Activated effector memory CD4-positive, alpha-beta T cell treated with anti-CD3 and anti-CD28 coated beads, Interleukin-2, amount 50 U/mL, for 16 hours (primary cell): Measurements from ENCODE around the gene TMEM219.
"Not testable (repeated sequence)": the region's sequence is repeated elsewhere in the genome, so short reads cannot be mapped to it uniquely, and the experiment has no call there.

Source experiments
- DNase-seq: peaks from one replicate; pipeline ENCODE4 v3.0.0-alpha.2; 2020

The TMEM219 gene

DNA sequence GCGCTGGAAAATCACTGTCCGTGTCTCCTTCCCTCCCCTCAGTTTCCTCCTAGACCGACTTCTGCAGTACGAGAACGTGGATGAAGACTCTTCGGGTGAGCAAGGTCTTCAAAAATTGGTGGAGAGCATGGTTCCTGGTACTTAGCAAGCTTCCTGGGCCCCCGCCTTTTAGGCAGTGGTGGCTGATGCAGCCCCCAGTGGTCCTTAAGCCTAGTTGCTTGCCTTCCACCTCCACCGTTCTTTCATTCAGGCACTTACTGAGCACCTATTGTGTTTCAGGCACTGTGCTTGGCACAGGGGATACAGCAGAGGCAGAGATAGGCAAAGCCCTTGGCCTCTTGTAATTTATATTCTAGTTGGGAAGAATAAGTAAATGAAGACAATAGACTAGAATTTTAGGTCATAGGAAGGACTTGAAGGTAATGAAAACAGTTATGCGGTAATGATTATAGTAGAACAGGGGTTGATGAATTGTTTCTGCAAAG is 34.9 kb downstream of the TMEM219 start:
- DNase-seq, result no peak

DNA sequence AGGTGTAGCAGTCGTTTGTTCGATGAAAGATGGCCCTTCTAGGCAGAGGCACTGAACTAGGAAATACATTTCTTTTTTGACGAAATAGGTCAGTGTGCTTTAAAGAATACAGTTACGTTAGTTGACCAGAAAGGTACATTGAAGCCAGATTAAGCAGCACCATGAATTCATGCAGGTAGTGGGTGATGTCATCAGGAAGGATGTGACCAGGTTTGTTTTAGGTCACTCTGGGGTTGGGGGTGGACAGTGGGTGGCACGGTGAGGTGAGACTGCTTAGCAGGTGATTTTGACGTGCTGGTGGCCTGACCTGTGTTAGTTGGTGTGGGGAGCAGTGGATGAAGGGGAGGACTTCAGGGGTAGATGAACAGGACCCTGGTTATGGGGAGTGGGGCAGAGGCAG is 37.7 kb downstream of the TMEM219 start:
- no peak for DNase-seq

DNA sequence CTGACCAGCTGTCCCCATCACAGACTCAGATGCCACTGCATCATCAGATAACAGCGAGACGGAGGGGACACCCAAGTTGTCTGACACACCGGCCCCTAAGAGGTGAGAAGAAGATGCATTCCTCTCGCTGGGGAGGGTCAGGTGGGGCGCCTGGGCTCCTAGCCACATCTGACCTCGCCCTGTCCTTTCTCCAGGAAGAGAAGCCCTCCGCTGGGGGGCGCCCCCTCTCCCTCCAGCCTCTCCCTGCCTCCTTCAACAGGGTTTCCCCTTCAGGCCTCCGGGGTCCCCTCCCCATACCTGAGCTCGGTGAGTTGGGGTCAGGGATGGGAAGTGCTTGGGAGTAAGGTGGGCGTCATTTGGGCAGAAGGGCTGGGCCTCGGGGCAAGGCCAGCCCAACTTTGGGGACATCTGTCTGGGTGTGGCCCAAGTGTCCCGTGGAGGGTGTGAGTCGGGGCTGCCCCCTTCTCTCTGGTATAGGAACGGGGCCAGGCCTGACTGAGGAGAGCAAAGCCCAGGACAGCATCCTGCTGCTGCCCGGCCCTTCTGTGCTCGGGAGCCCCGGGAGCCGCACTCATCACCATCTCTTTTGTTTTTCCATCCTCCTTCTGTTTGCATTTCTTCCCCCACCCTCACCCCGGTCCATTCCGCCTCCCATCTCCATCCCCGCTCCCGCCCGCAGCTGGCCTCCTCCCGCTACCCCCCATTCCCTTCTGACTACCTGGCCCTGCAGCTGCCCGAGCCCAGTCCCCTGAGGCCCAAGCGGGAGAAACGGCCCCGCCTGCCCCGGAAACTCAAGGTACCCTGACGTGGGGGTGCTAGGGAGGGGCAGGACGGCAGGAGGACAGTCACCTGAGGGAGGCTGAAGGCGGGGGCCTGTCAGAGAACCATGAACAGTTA is 39.1 kb downstream of the TMEM219 start:
- no peak for DNase-seq

DNA sequence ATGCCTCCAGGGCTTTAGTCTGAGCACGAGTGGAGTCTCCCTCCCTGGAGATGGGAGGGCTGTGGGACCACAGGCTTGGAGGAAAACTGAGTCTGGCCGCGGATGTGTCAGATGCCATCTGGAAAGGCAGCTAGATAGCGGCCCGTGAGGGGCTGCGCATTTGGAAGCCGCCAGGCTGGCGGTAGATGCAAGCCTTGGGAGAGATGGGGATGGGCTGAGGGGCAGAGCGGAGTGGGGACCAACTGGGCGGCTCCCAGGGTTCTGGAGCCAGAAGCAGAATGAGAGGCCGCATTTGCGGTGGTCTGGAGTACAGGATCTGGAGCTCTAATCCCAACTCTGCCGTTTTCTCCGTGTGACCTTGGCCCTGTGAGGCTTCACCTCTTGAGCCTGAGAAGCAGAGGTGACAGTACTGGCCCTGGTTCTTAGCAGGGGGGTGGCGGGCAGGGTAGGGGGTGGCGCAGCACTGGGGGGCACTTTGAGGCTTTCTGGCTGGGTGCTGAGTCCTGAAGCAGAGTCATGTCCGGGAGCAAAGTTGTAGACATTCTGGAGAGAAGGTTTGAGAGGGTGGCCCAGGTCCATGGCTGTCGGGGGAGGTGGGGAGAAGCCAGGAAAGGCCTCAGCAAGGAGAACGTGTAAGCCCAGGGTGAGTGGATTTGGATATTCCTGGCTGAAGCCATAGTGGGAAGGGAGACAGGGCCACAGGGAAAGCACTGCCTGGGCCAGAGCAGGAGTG is 40.9 kb downstream of the TMEM219 start:
- DNase-seq, result no peak

DNA sequence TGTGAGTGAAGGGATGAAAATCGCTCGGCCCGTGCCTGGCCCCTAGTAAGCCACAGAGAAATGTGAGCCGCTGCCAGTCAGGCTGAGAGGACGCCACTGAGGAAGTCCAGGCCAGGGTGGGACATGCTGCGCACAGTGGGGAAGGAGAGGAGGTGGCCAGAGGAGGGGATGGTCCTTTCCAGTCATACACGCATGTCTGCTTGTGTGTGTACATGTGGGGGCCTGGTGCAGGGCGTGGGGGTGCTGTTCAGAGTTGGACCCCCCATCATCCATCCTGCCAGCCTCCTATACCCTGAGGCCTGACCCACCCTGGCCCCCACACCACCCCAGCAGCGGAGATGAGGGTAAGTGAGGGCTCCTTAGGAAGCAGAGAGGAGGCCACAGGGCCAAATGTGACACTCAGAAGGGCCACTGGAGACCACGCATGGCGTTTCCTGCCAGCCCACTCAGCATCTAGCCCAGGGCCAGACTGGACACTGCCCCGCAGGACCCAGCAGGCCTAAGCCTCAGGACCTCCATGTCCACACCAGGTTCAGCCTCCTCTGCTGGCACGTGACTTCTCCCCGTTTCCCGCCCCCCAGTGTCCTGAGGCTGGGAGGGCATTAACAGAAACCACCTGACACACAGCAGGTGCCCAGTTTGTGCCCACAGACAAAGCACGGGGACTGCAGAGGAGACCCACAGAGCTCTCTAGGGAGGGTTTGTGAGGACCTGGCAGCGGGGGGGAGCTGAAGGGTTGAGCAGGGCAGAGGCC is 42.0 kb downstream of the TMEM219 start:
- no peak for DNase-seq

DNA sequence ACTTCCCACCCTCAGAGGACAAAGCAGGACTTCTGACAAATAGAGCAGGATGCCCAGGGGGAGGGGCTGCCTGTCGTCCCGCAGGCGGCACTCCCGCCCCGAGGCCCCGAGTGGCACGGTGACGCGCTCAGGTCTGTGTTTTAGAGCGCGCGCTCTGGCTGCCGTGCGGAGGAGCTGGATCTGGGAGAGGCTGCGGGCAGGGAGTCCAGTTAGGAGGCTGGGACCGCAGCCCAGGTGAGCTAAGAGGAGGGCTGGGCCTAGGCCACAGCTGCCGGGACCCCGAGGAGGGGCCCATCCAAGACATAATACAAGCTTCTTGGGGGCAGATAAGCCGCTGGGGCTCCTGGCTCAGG is 42.5 kb downstream of the TMEM219 start:
- no peak for DNase-seq

DNA sequence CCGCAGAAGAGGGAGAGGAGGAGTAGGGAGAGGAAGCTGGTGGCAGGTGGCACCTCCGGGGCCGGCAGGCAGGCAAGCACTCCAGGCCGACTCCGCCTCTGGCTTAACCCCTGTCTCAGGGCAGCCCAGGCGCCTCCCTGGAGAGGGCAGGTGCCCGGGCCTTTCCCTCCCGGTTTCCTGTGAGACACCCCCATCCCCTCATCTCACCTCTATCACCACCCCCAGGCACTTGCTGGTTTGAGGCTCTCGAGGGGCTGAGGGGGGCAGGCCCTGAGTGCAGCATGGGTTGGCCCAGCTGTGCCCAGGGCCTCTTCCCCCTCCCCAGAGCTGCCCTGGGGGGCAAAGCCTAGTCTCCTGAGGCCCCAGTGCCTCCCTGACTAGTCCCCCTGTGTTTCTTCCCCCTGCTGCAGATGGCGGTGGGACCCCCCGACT is 42.9 kb downstream of the TMEM219 start:
- DNase-seq, result no peak

DNA sequence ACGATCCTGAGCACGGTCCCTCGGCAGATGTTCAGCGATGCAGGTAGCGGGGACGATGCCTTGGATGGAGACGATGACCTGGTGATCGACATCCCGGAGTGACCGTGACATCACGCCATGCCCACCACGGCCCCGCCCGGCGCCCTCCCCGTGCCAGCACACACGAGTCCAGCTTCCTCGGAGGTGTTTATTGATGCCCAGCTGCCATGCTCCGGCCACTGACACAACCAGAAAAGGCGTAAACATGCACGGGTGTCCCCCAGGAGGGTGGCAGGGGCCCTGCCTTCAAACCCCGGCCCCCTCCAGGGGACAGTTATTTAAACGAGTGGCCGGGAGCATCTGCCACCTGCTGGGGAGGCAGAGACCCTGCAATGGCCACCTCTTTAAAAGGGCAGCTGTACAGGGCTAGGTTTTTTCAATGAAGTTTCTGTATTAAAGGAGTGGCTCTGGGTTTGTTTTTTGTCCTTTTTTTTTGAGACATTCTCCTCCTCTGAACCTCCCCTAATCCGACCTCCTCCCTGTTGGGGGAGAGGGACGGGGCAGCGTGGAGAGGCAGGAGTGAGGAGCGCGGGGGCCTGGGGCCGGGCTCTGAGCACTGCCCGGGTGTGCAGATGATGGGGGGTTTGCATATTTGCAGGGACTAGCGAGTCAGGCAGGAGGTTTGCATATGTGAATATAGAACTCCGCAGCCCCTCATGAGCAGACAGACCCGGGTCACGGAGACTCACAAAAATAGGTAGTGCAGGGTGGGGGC is 43.6 kb downstream of the TMEM219 start:
- peak; percentile 73 for DNase-seq

DNA sequence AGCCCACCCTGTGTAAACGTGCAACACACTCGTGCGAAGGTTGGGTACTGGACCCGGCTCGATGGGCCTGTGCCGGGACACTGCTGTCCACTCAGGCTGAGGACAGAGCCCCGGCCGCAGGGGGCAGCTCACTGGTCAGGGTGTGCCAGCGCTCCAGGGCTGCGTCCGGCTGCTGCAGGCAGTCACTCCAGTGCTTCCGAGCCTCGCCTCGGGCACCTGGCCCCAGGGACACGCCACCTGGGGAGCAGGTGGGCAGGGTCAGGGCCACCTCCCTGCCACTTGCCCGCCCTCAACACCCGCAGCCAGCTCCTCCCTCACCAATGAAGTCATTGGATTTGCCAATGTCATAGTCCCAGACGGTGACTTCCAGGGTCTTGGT is 44.2 kb downstream of the TMEM219 start:
- no peak for DNase-seq

DNA sequence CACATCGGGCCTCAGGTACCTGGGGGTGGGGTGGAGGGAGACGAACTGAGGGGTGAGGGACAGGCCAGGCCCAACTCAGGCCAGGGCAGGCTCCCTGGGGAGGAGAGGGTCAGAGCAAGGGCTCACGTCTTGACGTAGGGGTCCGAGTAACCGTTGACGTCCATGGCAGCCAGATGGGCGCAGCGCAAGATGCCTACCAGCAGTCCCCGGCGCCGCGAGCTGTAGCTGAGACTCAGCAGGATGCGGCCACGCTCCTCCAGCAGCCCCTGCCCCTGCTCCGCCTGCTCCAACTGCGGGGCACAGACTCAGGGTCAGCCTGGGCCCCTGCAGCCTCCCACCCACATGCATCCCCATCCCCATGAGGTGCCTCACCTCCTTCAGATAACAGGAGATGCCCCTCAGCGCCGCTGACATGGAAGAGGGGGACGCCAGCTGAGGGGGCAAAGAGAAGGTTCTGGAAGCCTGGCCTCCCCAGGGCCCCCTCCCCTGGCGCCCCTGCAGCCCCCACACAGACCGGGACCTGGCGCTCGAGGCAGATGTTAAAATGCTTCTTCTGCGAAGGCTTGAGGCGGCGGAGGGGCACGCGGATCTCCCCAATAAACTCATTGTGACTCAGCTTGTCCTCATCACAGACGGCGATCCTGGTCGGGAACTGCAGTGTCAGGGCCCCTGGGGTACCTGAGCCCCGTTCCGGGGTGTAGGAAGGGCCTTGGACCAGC is 44.9 kb downstream of the TMEM219 start:
- DNase-seq, result no peak

DNA sequence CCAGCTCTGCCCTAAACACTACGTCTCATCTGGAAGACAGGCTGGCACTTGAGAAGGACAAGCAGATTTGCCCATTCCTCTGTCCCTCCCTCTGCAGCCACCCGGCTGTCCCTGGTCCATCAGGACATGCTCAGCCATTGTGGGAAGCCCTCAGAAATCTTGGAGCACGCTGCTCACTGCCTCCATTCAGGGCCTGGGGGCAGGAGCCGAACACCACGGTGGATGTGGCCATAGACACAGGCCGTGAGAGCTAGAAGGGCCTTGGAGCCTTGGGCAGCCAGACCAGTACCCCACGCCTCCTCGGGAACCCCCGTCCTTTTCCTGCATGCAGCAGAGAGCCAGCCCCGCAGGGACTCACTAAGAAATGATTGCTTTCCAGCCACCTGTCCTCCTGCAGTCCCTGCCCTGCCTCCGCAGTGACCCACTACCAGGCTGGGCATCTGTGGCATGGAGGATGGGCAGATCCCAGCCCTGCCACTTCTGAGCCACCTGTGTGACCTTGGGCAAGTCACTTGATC is 45.6 kb downstream of the TMEM219 start:
- no peak for DNase-seq

DNA sequence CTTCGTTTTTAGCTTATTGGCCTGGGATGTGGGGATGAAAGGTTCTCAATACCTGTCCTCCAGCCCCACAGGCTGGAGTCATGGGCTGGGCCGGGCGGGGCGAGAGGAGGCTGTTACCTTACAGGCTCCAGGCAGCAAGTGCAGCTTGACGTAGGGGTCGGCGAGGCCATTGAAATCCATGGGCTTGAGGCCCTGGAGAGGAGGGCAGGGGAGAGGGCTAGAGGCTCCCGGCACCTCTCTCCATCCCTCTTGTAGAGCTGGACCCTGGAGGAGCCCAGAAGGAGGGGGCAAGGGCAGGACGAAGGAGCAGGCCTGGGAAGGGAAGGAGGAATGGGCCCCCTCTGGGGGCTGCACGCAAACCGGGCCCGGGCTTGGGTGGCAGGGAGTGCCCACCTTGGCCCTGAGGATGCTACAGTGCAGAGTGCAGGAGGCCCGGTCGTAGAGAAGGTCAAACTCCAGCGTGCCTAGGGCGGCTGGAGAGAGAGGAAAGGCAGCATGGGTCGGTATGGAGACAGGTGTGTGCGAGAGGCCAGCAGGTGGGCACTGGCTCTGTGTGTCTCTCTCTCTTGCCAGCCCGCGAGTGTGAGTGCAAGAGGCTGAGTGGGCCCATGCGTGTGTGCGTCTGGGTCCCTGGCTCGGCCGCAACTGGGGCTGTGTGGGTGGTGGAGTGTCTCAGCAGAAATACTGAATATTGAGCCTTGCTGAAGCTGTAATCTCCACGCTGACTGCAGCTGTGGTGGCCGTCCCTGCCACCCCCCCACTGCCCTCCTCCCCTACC is 47.4 kb downstream of the TMEM219 start:
- DNase-seq, result no peak

DNA sequence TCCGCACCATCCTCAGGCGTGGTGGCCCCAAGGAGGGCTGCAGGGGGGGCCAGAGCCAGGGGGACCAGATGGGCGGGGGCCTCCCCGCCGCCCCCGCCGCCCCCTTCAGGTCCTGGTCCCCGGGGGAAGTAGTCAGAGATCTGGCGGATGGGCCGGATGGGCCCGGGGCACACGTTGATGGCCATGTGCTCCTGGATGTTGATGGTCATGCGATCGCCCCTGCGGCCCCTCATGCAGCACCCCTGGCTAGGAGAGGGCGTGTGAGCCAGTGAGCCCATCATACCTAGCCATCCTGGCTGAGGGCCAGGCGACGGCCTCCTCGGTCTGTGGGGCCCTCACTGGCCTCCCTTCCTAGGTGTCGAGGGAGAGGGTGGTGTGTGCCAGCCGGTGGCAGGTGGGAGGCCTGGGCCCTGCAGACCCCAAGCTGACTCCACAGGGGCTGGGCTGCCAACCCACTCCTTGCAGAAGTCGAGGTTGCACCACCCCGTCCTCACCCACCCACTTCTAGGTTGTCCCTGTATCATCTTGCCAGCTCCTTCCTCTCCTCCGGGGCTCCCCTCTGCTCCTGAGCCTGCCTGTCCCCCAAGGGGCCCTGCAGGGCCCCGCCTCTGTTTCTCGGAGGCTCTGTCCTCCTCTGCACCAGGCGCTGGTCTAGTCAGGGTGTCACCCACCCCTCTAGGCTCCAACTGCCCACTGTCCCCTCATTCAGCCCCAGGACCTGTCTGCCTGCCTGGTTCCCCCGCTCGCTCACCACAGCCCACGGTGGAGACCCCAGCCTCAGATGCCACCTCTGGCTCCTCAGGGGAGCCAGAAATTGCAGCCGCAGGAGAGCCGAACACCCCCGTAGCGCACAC is 48.3 kb downstream of the TMEM219 start:
- no peak for DNase-seq

DNA sequence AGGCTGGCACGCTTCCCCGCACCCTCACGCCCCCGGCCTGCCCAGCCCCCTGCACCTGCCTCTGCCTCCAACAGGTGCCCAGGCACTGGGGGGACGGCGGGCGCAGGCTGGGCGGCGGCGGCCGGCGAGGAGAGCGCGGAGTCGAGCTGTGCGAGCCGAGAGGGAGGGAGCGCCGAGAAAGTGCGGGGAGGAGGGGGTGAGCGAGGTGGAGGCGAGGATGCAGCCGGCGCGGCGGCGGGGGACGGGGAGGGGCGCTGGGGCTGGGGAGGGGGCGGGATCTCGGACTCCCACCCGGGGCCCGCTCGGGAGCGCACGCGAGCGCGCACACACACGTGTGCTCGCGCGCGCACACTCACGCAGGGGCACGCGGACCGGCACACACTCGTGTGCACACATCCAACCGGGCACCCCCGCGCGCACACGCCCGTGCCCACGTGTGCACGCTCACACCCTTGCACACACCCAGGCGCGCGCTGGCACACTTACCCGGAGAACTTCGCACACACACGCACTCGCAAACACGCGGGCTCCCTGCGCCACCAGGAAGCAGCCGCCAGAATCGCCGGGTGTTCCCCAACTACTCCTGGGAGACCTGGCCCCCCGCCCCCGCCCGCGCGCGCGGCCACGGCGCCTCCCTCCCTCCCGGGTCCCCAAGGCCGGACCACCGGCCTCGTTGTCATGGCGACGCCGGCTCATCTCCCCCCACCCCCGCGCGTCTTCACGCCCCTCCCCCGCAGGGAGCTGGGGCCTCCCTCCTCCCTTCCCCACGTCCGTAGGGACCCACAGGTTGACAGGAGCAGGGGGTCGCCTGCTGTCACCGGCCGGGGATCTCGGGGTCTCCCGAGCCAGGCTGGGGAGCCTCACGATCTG is 49.2 kb downstream of the TMEM219 start, which contains the start of gene DOC2A:
Gene DOC2A (minus strand): TSS at position 184 of the 870 bp plus-strand sequence. CDS start 805 bp downstream, outside the sequence.
- DNase-seq, result peak; percentile 71

DNA sequence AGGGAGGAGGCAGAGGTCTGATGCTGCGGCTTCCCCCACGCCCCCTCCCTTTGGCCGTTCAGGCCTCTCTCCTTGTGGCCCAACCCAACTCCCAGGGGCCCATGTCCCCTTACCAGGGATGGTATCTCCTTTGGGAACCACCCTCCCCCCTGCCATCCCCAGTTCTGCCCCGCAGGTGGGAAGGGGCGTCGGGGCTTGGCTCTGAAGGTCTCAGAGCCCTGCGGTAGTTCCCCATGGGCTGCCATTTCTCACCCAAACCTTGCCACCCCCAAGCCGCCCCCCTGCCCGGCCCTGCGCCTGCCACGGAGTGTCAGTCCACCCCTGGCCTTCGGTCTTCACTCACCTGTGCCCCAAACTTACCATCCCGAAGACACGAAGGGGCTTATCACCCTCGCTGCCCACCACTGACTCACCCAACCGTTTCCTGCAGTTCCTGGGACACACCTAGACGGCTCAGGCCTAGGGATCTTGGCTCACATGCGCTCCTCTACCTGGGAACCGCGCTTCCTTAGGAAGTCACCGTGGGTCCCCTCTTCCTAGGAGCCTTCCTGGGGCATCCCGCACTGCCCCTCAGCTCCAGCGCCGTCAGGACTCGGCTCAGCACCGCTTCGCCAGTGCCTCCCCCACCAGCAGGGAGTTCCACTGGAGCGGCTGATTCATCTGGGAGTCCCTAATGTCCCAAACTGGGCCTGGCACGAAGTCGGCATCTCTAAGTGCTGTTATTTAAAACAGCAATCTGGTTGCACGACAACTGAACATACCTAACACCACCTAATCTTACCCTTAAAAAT is 50.0 kb downstream of the TMEM219 start:
- no peak for DNase-seq

DNA sequence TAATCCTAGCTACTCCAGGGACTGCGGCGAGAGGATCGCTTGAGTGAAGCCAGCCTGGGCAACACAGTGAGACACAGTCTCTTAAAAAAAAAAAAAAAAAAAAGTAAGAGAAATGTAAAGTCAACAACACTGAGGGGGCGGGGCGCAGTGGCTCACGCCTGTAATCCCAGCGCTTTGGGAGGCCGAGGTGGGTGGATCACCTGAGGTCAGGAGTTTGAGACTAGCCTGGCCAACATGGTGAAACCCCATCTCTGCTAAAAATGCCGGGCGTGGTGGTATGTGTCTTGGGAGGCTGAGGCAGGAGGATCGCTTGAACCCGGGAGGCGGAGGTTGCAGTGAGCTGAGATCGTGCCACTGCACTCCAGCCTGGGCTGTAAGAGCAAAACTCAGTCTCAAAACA is 50.7 kb downstream of the TMEM219 start:
- DNase-seq, result not testable (repeated sequence)

DNA sequence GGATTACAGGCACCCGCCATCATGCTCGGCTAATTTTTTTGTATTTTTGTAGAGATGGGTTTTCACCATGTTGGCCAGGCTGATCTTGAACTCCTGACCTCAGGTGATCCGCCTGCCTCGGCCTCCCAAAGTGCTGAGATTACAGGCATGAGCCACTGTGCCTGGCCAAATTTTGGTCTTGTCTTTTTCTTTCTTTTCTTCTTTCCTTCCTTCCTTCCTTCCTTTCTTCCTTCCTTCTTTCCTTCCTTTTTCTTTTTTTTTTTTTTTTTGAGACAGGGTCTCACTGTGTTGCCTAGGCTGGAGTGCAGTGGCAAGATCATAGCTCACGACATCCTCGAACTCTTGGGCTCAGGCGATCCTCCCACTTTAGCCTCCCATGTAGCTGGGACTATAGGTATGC is 53.6 kb downstream of the TMEM219 start:
- not testable (repeated sequence) for DNase-seq
